ENCODE results near the gene GRAMD1B. TPM values are rescaled to one million over a fixed set of nuclear protein-coding genes. Genes with fewer than 3 reads are reported as not detected.

Gene GRAMD1B
- total RNA-seq, 1 donor from 2014 or later: 1.4 TPM

DNA sequence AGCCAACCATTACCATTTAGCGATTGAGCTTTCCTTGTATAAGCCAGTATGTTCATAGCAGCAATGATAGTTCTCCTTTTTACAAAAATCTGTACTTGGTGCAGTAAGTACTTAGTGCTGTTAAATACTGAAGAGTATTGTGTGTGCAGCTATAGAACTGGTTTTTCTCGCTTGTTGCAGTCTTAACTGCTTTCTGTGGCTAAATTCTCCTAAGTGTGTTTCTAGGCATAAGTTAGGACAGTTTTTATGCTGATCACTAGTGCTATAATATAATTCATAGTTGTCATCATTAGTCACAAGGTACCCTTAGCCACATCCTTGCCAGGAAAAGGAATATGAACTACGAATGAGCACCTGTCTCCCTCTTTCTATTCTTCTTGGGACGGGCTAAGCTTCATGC, 107.7 kb downstream of the GRAMD1B start:
- ATAC-seq: peak; percentile 93

DNA sequence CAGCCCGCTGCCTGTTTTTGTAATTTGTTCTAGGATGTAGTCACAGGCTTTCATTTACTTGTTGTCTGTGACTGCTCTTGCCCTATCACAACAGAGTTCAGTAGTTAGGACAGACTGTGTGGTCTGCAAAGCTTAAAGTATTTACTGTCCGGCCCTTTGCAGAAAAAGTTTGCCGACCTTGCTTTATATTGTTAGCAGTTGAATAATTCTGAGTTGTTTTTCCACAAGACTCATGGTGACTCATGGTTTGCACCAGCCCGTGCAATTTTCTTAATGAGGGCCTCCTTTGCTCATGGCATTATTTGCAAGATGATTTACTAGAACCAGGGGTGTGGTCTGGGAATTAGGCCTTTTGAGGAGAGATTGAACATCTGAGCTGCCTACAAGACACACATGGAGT, 113.7 kb downstream of the GRAMD1B start:
- peak; percentile 86 for ATAC-seq

DNA sequence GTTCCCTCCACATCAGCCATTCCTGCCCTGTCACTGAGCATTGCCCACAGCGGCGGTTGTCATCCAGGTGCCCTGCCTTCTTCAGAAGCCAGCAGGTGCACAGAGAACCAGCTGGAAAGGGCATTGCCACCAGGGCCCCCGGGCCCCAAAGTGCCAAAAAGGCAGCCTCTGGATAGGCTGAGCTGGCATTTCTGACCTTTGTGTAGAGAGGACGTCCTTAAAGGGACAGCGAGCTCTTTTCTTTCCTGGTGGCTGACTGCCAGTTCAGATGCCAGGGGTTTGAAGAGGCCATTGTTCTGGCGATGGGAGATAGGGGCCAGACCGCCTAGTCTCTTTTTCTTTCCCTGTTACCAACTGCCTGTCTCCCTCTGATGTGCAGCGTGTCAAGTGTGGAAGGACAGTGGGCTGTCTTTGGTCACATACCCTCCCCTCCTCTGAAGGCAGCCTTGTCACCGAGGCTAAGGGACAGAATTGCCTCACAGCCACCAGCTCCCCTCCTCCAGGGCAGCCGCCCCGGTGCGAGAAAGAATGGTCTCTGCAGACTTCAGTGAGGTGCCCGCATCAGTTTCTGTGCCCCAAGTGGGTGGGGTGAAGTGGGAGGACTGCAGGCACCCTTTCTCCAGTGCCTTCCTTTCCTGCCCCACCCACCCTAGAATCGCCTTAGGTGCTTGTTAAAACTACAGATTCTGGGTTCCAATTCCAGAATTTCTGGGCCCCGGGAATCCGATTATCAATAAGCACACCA, 114.7 kb downstream of the GRAMD1B start:
- ATAC-seq: no peak

DNA sequence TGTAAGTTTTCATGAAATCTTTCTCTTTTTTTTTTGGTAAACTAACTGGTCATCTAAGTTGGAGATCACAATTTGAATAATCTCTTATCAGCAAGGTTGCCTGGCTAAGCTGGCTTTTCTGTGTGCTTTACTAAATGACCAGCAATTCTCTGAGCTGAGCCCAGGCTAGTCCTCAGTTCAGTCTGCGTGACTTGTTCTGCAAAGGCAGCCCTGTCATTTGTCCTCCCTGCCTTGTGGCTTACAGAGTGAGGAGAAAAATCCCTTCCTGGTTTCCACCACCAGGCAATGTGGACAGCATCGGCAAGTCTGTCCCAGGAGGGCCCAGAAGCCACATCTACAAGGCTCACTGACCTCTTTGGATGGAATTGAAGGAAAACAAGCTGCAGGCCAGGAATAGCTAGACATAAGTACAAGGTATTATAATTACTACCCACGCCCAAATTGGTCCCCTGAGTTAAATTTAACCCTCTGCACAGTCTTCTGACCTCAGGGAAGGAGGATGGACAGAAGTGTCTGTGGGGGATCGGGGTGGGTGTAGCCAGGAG, 115.7 kb downstream of the GRAMD1B start:
- no peak for ATAC-seq

DNA sequence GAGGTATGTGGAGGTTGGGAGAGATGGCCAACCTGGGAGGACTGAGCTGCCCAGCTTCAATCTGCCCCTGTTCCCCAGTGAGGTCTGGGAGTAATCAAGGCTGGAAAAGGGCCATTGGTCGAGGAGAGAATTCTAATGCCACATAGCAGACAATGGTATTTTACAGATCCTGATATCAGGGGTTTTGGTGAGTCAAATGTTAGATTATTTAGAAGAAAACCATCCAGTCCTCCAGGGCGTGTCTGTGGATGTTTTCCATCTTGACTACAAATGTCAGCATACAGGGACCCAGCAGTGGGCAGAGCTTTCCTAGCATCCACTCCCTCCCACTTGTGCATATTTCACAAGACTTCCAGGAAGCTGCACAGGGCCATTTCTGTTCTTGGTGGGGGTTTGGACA, 116.4 kb downstream of the GRAMD1B start:
- no peak for ATAC-seq

DNA sequence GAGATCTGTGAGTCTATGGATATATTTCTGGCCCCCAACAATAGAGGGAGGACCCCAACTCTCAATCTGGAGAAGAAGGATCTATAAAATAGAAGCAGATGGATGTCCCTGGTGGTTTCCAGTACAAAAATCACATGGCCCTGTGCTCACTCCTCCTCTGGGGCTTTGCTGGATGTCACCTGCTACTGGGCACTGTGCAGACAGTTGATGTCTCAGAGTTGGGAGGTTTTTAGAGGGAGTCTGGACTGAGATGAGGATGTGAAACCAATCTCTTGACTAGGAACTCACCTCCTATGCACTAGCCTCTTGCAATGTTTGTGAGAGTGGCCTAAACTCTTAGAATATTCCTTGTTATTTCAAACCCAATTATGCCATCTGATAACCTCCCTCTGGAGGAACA, 117.1 kb downstream of the GRAMD1B start:
- ATAC-seq: no peak

DNA sequence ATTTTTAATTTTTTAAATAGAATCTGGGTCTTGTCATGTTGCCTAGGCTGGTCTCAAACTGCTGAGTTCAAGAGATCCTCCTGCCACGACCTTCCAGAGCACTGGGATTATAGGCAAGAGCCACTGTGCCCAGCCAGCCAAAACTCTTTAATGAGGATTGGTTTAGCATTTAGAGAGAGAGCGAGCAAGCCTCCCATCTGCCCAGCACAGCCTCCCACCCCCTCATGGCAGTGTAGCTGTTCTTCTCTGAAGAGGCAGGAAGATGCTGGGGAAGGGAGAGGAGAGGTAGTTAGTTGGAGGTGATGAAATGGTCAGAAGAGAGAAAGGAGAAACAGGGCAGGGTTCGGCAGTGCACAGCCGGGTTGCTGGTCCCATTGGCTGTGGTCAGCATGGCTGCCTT, 118.7 kb downstream of the GRAMD1B start:
- ATAC-seq: no peak

DNA sequence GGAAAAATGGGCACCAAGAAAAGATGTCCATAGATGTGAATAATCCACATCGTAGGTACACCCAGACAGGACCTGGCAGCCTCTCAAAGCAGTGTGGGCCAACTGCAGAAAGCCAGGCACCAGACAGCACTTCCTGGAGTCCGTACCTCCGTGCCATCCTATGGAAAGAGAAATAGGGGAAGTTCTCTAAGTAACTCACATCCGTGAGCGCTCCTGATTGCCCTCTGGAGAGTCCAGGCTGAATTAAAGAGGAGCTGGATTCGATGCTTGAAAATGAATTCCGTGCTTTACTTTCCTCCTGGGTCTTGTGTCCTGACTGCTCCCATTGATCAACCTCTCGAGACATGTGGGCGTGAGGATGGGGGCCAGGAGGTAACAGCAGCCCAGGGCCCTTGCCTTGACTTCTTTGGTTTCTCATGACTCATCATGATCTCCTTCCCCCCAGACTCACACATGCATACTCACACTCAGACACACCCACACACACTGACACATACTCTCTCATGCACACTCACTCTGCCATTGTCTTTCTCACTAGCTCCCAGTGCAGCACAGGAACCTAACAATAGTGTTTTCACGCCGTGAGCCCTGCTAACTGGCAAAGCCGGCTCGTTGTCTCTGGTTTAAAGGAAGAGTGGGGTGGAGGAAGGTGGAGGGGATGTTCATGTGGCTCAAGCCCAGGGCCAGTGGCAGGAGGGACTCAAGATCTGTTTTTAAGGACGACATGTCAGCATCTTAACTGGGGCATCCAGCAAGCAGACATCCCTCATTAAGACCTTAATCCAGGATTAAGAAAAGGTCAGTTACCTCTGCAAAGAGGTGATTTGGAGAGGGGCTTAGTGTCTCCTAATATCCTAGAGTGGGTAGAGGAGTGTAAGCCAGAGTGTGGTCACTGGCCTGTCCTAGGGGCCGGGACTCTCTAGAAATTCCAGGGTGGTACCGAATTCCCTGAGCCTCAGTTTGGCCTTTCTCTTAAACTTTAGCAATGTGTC, 120.2 kb downstream of the GRAMD1B start:
- peak; percentile 74 for ATAC-seq

DNA sequence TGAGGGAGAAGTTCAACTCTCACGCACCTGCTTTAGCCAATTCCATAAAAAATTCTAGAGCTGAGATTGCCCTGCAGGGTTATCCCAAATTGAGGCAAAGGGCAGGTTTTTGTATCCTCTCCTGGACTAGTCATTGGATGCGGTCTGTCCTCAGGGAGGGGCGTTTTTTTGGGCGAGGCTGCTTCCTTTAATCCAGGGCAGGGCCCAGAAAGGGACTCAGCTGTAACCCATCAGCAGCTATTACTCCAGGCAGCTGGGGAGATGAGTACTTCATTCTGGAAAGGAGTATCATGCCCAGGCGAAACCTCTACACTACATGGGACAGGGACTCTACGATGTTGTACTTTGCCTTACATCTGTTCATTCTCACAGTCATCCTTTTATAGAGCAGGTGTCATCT, 121.0 kb downstream of the GRAMD1B start:
- ATAC-seq: peak; percentile 80

DNA sequence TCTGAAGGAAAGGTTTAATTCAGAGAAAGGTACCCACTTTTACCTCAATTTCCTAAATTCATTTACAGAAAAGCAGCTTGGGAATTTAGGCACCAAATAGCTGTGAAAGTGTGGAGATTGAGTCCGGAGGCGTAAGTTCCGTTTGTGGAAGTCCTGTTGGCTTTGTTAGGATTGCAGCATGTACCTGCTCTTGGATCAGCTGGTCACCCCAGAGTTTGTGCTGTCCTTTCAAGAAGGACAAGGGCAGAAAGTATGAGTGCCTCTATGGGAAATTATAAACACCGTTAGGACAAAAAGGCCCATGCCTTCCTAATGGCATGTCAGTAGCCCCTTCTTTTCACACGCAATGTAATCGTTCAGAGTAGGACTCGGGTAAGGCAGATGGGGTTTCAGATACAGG, 126.6 kb downstream of the GRAMD1B start:
- ATAC-seq: no peak

DNA sequence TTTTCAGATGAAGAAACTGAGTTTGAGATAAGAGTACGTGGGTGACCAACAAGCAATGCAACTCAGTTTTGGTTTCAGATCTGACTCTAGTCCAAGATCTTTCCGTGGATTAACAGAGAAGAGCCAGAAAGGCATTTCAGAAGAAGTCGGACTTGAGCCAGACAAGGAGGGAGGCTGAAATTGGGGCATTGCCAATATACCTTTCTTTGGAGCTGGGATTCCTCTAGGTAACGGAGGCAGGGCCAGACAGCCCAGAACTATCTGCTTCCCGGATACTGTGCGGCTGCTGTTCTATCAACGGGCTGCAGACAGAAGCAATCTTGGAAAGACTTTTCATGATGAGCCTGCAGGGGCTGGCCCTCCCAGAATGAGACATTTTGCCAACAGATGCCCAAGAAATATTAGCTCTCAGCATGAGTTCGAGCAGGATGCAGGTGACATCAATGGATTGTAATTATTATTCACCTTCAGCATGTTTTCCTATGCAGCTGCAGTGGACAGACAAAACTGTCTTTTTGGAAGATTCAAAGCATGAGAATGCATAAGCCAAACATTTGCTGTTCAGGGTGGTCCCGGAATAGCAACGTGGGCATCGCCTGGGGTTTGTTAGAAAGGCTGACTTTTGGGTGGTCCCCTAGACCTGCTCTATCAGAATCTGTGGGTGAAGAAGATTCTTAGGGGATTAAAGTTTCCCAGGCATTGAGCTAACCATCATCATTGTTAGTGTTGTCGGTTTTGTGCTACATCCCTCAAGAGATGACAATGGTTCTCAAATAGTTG, 128.7 kb downstream of the GRAMD1B start:
- ATAC-seq: no peak

DNA sequence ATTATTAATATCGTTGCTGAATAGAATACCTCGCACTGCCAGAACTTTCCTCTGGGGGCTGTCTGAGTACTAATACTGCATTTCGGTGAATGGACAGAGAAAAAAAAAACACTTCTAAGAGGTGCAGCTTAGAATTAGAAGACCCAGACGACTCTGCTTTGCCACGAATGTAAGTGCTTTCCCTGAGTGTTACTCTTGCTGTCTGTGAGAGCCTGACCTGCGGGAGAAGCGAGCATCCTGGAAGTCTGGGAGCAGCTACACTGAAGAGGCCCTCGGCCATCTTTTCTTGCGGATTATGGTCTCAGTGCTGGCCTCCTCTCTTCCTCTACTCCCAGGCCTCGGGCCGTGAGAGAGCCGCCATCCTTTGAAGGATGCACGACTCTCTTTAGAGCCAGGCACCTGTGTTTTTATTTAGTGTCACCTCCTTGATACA, 129.5 kb downstream of the GRAMD1B start:
- ATAC-seq: no peak

DNA sequence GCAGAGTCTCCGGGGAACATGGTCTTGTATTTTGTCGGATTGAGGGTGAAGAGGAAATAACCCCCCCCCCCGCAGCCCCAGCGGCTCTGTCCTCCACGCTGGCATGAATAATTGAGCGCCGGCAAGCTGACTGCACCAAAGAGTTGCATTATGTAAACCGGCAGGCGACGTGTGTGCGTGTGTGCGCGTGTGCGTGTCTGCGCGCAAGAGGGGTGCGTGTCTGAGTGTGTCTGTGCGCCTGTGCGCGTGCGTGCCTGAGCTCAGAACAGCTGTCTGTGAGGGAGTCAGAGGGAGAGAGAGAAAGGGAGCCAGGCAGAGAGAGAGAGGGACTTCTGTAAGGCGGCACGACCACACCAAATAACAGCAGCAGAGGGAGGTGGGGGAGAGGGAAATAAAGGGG, 129.9 kb downstream of the GRAMD1B start:
- ATAC-seq: peak; percentile 81

DNA sequence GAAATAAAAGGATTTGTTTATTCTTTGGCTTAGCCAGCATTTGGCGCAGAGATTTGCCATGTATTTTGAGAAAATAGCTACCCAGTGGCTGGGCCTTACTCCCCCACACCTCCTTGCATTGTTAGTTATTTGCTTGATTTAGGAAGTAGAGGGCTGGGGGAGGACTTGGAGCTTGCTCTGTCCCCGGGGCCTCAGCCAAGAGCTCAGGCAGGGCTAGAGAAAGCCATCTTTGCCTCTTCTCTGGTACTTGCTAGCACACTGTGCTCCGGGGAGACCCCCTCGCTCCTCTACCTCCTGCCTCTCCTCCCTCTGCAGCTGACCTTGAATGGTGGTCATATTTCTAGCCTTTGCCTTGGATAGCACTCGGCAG, 131.3 kb downstream of the GRAMD1B start:
- ATAC-seq: no peak

DNA sequence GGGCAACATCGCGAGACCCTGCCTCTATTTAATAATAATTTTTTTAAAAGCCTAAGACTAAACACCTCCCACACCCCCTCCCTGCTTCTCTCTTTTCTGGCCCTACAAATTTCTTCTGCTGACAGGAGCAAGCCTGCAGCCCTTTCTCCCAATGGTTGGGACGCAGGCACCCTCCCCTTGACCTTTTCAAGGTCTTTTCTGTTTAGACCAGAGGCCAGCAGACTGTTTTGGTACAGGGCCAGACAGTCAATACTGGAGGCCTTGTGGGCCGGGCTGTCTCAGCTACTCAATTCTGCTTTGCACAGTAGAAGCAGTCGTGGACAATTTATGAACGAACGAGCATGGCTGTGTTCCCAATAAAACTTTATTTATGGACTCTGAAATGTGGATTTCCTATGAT, 132.1 kb downstream of the GRAMD1B start:
- no peak for ATAC-seq

DNA sequence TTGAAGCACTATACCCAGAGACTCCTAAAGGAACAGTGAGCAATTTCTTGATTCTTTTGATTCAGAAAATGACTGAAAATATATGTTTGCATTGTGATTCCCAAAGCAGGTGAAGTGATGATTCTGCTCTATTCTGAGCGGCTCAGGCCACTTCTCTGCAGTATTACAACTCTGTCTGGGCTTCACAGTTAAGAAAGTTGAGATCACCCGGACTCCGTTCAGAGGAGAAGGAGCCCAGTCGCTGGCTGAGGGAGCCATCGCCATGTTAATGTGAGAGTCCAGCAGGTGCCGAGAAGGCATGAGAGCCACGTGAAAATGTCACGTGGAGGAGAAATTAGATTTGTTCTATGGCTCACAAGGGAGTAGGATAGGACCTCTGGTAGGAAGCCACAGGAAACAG, 132.8 kb downstream of the GRAMD1B start:
- ATAC-seq: no peak

DNA sequence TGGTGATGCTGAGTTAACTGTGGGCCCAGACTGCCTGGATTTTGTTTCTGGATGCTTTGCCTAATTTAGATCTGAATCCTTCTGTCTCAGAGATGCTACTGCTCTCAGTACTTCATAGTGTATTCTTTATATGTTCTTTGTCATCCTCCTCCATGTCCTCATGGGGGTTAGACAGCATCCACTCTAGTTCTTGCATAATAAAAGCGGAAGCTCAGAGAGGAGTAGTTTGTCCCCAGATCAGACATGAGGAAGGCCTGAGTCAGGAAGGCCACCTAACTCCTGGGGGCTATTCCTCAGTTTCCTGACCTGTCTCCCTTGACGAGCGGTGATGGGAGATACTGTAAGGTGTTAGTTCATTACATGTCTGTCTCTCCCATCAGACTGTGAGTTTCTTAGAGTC, 134.2 kb downstream of the GRAMD1B start:
- ATAC-seq: no peak

DNA sequence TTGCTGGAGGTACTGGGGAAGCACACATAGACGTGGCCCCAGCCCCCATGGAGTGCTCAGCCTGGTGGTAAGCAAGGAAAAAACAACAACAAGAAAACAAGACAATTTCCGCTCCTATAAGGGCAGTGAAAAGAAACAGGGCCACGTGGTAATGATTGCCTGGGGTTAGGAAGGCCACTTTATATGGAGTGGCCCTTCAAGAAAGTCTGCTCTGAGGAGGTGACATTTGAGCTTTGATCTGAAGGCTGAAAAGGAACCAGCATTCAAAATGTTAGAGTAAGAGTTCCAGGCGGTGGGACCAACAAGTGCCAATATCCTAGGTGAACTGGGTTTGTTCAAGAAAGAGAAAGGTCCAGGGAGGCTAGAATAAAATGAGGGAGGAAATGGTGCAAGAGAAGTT, 136.8 kb downstream of the GRAMD1B start:
- ATAC-seq: no peak

DNA sequence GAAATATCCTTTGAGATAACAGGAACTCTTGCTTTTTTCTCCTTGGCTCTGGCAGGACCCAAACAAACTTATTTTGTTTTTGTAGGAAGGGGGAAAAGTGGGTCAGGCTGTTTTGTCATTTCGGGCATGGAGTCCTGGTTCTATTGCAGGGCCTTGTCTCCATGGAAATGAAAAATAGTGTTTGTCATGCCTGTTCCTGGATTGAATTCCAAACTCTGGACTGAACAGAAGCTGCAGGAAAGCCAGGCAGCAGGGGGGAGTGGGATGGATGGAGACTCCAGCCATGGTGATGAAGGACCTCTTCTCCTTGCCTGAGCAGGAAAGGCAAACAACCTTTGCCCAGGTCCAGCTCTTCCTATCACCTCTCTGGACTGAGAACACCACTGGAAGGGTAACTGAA, 137.4 kb downstream of the GRAMD1B start:
- no peak for ATAC-seq

DNA sequence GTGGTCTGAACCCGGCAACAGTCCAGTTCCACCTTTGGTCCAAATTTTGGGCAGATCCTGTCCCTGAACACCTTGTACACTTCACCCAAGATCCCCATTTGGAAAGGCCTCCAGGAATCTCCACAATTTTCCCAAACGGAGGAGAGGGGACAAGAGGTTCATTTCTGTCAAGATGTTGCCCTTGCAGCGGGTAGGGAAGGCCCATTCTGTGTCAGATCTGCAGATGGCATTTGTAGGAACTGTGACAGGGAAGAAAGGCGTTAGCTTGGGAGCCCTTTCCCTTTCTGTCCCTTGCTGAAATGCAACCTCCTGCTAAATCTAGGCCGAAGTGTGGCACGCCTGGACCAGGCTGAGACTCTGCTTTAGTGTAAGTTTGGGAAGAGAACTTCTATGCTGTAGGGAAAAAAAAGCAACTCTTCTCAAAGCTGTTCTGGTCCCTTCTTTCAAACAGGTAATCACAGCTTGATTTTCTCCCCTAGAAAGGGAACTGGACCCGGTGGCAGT, 138.3 kb downstream of the GRAMD1B start:
- ATAC-seq: no peak

DNA sequence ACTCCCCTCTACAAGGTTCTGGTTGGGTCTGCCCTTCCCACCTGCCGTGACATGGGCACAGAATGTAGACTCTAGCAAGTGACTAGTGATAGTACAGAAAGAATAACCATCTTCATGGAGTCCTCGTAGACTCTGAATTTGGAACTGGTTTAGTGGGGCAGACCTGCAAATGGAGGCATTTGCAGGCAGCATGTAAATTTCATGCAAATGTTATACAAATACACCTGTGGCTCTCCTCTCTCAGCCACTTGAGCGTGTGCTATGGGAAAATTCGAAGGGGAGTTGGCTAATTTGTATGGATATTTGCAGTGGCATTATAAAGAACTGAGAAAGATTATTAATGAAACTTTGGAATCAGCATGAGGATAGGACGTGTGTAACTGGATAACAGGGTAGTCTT, 139.3 kb downstream of the GRAMD1B start:
- no peak for ATAC-seq

DNA sequence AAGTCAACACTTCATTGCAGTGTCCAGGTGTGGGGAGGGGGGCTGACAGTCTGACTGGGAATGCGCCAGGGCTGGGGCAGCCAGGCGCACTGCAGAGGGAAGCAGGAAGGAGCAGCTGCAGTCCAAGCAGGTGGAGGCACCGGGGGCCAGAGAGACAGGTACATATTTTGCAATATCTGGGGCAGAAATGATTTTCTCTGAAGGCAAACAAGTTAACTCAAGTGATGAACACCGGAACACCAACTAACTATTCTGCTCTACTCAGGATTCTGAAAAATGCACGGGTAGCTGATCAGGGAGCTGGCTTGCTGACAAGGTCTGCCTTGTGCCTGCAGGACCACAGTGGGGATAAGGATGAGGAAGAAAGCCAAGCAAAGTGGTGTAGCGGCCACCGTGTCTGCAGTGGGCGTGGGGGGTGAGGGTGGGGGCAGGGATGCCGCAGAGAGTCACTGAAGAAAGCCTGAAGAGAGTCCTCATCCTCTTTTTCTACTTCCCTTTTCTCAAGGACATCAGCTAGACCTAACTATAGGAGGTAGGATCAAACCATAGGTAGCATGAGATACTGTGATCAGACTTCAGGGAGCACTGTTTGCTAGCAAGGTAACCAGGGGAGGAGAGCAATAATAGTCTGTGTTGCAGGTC, 141.0 kb downstream of the GRAMD1B start:
- ATAC-seq: no peak

Data from esophagus mucosa (tissue), 1 donor.